ENCODE results near the gene ADAMTS12. TPM values are rescaled to one million over a fixed set of nuclear protein-coding genes. Genes with fewer than 3 reads are reported as not detected.

ADAMTS12 gene
- total and polyA plus RNA-seq, 10 of the 15 experiments (the other 5 are each of a cell fraction or from before 2014, with no cell fraction given), result 0.11 to 35.8 (median 20.7) TPM

GRCh38 chr5:33748754-33749153 is 143.0 kb downstream of the ADAMTS12 start (continued):
- TF ChIP-seq IRF3 (IDR thresholded peaks at IDR 0.05), result no peak
- no peak for TF ChIP-seq RAD21 (IDR thresholded peaks at IDR 0.05; ENCODE audit: insufficient read depth, low read depth, low read length)
- TF ChIP-seq SUZ12 (IDR thresholded peaks at IDR 0.05; ENCODE audit: unreplicated experiment), result no peak
- TF ChIP-seq SKIL (IDR thresholded peaks at IDR 0.05; ENCODE audit: low read depth, poor library complexity, severe bottlenecking), result no peak
- TF ChIP-seq ZBTB4 (CRISPR knock-in tag; IDR thresholded peaks at IDR 0.05), result no peak
